OCI-LY7 (cell line): ENCODE data around the gene SGSM1.

ENCODE experiments used
- CTCF ChIP-seq: fragments of 200-600 bp; sonication (generic); conservative IDR thresholded peaks from 2 replicates; pipeline ENCODE4 v1.5.1; 2014; ENCODE audit warnings: mild to moderate bottlenecking, antibody characterized with exemption, low read length, moderate library complexity, mixed read lengths
- EZH2phosphoT487 ChIP-seq: fragments of 200-600 bp; sonication (generic); IDR thresholded peaks from 2 replicates; pipeline ENCODE4 v1.6.1; 2018; ENCODE audit warnings: low read depth, borderline replicate concordance, mild to moderate bottlenecking, mixed run types, antibody characterized with exemption, low read length, moderate library complexity, mixed read lengths

GRCh38 chr22:24759765-24760164 lies 46.2 kb upstream of the SGSM1 start:
- no peak for TF ChIP-seq CTCF
- no peak for TF ChIP-seq EZH2phosphoT487
